CD4-positive, alpha-beta T cell treated with Interleukin-1 beta for 1 hour (primary cell): ENCODE measurements around the gene ACBD5.
"Not testable (repeated sequence)": the region's sequence is repeated elsewhere in the genome, so short reads cannot be mapped to it uniquely, and the experiment has no call there.

Source experiments
- DNase-seq, 2 donors: peaks; one replicate each; pipeline ENCODE4 v3.0.0-alpha.2; 2020 to 2022

The ACBD5 gene, protein sequence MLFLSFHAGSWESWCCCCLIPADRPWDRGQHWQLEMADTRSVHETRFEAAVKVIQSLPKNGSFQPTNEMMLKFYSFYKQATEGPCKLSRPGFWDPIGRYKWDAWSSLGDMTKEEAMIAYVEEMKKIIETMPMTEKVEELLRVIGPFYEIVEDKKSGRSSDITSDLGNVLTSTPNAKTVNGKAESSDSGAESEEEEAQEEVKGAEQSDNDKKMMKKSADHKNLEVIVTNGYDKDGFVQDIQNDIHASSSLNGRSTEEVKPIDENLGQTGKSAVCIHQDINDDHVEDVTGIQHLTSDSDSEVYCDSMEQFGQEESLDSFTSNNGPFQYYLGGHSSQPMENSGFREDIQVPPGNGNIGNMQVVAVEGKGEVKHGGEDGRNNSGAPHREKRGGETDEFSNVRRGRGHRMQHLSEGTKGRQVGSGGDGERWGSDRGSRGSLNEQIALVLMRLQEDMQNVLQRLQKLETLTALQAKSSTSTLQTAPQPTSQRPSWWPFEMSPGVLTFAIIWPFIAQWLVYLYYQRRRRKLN

DNA sequence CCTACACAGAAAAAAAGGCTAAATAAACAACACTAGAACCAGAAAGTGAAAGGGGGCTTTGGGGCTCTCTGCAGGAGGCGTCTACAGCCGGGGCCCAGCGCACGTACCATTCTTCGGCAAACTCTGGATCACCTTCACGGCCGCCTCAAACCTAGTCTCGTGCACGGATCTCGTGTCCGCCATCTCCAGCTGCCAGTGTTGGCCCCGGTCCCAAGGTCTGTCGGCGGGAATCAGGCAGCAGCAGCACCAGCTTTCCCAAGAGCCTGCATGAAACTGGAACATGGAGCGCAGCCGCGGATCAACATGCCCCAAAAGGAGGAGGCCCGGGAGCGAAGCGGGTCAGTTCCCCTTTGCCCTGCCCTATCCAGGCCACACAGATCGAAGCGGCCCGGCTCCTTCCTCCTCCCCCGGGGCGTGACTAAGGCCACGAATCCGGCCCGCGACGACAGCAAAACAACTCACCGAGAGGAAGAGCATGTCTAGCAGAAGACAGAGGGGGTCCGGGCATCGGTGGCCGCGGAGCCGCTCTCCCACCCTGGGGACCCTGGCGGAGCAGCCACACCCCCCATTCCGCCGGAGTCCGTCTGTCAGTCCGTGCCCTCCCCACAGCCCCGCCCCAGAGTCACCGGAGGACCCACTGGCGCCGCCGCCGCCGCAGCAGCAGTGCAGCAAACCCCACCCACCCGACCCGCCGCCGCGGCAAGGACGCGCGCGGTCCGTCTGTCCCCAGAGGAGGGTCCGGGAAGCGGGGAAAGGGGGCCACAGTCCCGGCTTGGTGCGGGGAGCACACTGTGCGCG lies at the start of gene ACBD5:
TSS of gene ACBD5 (minus strand) at position 586 of the 798 bp plus-strand sequence. CDS start at position 477, 109 bp downstream.
- peak; percentile 73 to 78 for DNase-seq

DNA sequence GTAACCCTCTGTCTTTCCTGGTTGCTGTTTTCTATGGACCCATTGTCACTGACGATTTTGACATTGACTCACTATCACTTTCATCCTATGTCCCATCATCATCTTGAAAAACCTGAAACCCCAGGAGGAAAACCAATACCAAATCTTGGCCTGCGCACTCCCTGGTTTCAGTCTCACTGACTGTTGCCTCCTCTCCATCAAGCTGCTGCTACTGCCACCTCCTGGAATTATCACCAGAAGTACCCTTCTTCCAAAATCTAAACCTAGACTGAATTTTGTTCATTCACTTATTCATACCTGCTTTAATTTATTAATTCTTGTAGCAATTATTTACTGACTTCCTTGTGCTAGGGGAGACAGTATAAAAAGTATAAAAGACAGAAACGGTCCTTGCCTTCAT lies 44.5 kb upstream of the ACBD5 start:
- peak; percentile 15 to 49 for DNase-seq

DNA sequence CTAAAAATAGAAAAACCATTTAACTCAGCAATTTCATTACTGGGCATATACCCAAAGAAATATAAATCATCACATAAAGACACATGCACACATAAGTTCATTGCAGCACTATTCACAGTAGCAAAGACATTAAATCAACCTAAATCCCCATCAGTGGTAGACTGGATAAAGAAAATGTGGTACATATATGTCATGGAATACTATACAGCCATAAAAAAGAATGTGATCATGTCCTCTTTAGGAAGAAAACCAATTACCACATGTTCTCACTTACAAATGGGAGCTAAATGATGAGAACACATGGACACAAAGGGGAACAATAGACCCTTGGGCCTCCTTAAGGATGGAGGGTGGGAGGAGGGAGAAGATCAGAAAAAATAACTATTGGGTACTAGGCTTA lies 36.0 kb upstream of the ACBD5 start:
- DNase-seq = no peak

DNA sequence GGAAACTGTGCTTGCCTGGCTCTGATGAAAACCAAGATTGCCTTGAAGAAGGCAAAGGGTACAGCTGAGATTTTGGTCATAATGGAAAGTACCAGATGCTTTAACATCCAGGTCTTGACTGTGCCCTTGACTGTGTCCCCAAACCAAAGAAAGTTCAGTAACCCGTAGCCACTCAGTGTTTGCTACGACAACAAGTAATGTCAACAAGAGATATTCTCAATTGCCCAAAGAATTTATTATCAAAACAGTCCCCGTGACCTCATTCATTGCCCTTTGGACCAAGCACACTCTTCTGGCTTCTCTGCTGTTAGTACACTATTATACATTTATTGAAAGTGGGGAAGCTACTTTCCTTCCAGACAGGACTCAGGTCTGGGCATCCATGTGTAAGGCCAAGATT lies 25.4 kb upstream of the ACBD5 start:
- not testable (repeated sequence) for DNase-seq

DNA sequence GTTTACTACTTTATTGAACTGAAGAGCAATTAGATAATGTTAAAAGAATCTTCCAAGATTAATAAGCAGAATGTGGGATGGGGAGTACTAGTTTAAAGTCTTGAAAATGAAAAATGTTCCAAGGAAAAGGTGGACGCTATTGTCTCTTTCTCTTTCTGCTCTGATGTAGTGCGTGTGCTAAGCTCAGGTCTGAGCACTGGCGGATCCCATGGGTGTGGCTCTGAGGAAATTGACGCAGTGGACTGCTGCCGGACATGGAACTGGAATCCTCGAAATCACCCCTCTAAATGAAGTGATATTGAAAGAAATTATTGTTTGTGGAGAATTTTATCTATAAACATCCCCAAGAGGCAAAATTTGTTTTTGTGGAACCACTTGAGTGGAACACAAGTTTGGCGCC lies 22.2 kb upstream of the ACBD5 start:
- not testable (repeated sequence) for DNase-seq

DNA sequence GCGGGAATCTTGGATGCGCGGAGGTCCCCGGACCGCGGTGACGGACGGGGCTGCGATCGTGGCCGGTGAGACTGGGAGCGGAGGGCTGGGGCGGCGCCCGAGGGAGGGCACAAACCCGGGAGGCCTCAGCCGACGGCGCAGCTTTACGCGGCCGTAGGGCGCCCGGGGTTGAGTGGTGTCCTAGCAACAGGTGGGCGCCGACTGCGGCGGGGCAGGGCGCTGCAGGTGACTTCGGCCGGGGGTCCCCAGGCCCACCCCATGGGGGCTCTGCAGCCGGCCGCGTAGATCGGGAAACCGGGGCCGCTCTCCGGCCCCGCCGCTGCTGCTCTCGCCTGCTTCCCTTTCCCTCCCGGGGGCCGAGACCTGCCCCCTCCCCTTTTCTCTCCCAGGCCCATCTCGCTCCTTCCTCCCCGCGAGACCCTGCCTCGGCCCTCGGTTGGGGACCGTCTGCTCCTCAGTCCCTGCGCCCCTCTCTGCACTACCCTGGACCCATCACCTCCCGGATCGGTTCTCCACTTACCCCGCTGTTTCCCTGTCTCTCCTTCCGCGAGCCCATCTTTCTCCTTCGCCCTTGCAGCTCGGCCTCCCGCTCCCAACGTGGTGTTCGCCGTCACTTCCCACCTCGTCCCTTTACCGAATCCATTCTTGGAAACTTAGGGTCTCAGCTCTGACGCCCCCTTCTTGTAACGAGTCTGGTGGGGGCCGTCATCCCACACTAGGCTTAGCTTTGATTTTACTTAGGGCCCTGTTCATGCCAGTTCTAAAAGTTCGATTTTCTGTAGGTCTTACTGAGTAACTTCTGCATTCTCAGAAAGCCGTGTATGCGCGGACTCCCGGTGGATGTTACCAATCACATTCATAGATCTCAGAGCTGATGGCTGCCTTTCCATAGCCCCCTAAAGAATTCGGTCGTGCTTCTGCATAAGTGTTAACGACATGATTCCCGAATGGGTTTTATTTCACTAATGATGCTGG lies 18.5 kb upstream of the ACBD5 start:
- peak in 1 of 2 donors; percentile 21 for DNase-seq

DNA sequence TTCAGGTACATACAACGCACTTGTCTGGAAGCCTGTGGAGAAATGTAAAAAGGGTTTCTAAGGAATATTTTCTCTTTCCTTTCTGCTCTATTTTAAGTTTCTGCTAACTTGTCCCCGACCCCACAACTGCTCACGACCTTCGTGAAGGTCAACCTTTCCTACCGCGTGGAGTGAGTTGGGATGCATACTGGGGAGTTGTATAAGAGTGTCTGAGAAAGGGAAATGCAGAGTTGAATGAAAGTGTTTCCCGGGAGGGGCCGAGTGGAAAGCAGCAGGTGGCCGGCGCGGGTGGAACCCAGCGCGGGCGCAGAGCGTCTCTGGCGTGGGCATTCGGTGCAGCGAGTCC lies 17.9 kb upstream of the ACBD5 start:
- DNase-seq = no peak

DNA sequence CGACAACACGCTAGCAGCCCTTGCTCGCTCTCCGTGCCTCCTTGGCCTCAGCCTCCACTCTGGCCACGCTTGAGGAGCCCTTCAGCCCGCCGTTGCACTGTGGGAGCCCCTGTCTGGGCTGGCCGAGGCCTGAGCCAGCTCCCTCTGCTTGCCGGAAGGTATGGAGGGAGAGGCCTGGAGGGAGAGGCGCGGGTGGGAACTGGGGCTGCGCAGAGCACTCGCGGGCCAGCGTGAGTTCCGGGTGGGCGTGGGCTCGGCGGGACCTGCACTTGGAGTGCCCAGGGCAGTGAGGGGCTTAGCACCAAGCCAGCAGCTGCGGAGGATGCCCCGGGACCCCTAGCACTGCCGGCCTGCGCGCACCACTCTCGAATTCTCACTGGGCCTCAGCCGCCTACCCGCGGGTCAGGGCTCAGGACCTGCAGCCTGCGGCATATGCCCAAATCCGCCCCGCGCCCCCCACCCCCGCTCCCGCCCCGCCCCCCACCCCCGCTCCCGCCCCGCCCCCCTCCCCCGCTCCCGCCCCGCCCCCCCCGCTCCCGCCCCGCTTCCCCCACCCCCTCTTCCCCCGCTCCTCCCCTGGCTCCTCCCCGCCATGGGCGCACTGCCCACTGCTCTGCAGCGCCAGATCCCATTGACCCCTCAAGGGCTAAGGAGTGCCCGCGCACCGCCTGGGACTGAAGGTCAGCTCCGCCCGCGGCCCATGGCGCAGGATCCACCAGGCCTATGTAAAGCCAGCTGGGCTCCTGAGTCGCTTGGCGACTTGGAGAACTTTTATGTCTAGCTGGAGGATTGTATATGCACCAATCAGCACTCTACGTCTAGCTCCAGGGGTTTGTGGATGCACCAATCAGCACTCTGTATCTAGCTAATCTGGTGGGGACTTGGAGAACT lies 15.9 kb upstream of the ACBD5 start:
- no peak for DNase-seq

DNA sequence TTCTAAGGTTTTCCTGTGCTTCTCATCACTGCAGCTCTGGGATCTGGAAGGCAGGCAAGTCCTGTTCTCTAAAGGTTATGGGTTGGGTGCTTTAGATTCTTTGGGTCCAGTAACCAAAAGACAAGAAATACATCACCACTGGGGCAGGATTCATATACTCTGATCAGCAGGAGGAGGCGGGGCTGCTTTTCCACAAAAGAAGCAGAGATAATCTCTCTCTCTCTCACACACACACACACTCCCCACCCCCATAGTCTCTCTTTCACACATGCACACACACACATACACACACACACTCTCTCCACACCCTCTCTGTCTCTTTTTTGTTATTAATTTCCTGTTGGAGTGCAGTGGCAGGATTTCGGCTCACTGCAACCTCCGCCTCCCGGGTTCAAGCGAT lies 13.0 kb upstream of the ACBD5 start:
- no peak for DNase-seq

DNA sequence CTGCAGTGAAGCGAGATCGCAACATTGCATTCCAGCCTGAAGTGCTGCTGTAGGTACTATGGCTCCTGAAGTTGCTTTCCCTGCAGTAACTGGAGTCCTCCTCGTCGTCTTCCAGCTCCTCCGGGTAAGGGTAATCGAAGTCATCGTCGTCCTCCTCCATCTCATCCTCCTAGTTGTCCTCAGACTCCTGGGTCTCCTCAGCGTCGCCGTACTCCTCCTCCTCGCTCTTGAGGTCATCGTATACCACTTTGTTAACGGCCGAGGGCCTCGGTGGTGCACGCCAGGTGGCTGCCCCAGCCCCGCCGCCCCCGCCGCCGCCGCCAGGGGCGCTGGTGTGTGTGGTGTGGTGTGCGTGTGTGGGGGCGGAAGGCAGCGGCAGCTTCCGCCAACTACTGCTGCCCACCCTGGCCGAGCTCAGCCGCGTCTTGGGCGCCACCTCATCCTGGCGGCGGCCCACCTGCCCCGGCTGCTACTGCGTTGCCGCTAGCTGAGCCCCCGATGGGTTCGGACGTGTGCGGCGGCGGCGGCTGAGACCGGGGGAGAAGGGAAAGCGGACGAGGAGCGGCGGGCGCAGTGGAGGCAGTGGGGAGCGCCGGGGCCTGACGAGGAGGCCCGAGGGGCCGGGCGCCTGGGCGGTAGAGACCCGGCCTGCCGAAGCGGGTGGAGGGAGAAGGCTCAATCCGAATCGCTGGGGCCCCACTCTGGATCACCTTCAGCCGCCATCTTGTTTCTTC lies 11.8 kb upstream of the ACBD5 start:
- DNase-seq = peak; percentile 84 to 85

DNA sequence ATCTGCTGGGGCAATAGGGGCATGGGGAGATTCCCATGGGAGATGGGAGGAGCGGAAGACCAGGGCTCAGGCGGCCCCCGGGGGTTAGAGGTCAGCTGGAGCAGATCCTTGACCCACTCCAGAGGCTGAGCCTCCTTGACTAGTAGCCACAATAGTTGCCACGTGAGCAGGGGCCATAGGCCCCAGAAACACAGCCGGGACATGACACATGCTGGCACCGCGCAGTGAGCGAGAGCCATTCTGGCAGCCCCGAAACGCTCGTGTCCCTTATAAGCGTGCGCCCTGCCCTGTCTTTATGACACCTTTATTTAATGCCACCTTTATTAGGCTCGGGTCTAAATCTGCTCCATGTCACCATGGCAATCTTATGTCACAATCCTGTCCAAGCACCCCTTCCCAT lies 11.0 kb upstream of the ACBD5 start:
- DNase-seq = no peak

DNA sequence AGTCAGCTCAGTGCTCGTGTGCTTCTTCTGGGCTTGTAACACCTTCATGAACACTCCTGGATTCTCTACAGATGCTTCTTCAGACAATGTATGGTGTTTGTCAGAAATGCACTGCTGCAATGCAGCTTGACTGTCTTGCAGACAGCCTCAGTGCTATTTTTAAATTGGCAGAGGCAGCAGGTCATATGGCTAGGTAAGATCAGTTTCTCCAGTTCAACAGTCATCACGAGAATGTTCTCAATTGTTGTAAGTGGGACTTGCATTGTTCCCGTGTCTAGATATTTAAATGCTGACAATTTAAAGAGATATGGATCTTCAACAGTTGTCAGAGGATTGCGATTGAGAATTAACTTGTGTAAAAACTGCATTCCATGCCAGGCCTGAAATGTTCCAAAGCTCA lies 7.6 kb upstream of the ACBD5 start:
- DNase-seq = no peak

DNA sequence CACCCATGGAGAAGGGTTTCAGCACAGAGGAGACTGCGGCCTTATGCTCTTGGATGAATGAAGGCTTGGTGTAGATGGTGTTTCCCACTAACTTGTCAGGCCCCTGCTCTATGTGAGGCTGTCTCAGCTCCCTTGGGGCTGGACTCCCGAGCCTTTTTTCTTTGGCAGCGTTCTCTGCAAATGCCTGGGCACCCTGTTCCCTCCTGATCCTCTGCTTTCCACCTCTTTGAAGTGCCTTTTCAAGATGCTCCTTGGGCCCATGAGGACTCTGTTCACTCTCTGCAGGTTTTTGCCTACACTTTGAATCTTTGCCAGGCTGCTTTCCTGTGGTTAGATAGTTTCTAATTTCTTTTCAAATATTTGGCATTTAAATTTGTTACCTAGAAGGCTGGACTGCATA lies 6.8 kb upstream of the ACBD5 start:
- DNase-seq = no peak

DNA sequence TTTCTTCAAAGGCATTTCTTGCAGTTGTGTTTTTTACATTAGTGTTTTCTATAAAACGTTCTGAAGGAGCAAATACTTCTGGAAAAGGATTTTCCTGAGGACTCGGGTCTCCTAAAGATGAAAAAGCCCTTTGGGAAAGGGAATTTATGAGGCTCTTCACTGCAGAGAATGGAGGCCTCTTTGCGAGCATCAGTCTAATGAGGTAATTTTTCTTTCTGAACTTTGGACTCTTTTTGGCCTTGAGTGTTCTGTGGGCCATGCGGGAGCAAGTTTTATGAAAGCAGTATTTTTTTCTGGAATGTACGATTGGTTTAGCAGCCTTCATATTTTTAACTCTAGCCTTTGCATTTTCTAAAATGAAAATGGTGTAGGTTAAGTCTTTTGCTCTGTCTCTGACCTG lies 6.4 kb upstream of the ACBD5 start:
- no peak for DNase-seq

DNA sequence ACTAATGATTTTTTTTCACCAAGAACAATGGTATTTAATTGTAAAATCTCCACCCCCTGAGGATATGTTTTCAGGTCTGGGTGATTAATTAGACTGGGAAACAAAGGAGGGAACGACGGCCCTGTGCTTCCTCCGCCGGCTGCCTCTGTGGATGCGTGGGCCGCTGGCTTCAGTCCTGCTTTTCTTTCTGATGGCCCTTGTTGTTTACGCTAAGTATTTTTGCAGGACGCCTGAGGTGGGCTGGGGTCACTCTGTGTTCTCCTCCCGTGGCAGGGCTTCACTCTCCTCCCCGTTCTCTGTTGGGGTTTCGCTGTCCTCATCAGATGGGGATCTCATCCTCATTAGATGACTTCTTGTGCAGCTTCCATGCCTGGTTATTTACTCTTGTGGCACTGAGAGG lies 5.2 kb upstream of the ACBD5 start:
- DNase-seq = no peak

DNA sequence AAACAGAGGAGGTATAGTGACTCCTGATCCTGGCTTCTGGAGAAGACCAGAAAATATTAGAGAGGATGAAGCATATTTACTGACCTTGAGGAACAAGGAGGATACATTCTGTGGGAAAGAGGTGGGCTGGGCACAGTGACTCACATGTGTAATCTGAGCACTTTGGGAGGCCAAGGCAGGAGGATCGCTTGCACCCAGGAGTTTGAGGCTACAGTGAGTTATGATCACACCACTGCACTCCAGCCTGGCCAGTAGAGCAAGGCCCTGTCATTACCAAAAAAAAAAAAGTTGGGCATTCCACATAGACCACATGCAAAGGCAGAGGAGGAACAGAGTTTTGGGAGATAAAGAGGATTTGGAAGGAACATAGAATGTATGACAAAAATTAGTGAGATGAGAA lies 4.4 kb upstream of the ACBD5 start:
- DNase-seq = no peak

DNA sequence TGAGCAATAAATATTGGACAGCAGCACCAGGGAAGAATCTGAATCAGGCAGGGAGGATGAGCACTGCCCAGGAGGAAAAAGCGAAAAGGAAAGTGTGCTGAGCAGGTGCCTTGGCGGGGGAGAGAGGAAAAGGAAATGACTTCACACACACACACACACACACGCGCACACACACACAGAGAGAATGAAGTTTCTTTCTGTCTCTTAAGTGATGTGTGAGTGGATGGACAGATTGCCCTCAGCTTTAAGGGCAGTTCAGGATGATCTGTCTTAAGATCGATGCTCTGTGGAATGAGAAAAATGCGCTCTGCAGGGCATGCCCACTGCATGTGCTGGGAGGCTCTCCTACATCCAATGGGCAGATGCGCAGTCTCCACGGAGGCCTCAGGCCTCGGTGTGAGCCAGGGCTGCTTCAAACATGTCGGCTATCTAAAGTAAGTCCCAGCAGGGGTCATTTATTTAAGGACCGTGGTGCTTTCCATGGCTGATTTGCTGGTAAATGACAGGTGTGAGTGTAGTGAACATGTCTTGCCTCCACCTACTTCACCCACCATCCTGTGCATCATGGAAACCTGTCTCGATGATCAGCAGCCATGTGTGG lies 2.5 kb upstream of the ACBD5 start:
- DNase-seq = peak; percentile 75 to 84

DNA sequence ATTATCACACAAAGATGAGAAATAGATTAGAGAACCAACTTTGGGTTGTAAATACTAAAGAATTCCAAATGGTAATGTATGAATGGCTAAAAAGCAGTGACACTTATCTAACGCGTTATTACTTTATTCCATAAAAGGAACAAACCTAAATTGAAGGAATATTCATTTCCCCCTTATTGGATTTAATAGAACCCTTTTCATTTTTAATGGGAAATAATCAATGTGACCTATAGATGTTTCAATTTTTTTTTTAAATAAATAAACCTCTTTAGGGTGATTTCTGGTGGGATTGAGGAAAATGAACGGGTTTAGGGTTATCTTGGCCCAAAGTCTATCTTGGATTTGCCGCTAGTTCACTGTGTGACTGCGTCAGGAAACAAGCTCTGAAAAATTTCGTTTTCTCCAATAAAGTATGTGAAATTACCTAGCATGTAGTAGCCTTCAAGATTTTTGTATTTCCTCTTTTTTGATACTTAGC lies 1.9 kb upstream of the ACBD5 start:
- DNase-seq = no peak

DNA sequence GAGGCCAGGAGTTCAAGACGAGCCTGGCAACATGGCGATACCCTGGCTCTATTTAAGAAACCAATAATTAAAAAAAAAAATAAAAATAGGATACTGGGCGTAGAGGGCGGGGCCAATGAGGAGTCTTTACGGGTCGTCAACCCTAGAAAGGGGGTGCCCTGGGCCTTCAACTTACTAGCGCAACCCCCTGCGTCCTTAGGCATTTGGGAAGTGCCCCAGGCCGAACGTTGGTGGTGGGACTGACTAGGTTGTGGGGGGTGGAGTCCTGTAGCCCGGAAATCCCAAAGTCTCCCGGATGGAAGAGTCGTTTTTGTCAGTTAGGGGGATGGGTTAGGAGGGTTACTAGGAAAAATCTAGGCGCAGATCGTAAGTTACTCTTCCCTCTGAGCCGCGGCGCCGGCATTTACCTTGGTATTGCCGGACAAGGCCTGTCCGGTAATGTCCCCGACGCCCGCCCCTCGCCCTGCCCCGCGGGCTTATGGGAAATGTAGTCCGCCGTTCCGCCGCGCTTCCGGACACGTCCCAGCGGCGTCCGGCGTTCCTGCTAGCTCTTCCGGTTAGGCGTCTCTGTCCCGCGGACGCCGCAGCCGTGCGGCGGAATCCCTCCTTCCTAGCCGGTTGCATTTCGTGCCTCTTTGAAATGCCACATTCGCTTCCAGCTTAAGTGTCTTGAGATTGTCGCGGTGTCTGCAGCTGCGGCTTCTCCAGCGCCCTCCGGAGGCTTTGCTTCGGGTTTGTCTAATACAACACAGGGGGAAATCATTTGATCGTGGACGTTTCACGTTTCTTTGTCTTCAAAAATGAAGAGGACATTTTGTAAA lies 1.3 kb upstream of the ACBD5 start:
- peak; percentile 89 to 90 for DNase-seq
